Neural progenitor cell (in vitro differentiated cells): ENCODE measurements around the gene TMUB1. TPM values are rescaled to one million over a fixed set of nuclear protein-coding genes. Genes with fewer than 3 reads are reported as not detected.

ENCODE experiments used
- DNase-seq: peaks from one replicate; pipeline ENCODE4 v3.0.0-alpha.2; 2016; ENCODE audit warnings: low spot score
- H2AFZ ChIP-seq: fragments of 200-600 bp; sonication (generic); replicated peaks from 2 replicates; pipeline ENCODE4 v1.6.1; 2016; ENCODE audit warnings: antibody characterized with exemption
- H3F3A ChIP-seq: fragments of 200-600 bp; sonication (generic); 2 replicates; pipeline ENCODE4 v1.6.1; 2016; ENCODE audit warnings: antibody characterized with exemption, low read depth
- H3K27ac ChIP-seq: fragments of 200-600 bp; sonication (generic); 2 replicates; pipeline ENCODE4 v1.5.1; 2016; ENCODE audit warnings: mild to moderate bottlenecking
- H3K27me3 ChIP-seq: fragments of 200-600 bp; sonication (generic); 2 replicates; pipeline ENCODE4 v1.6.1; 2016; ENCODE audit warnings: mild to moderate bottlenecking, moderate library complexity
- H3K36me3 ChIP-seq: fragments of 200-600 bp; sonication (generic); 2 replicates; pipeline ENCODE4 v1.5.1; 2016
- H3K4me1 ChIP-seq: fragments of 200-600 bp; sonication (generic); 2 replicates; pipeline ENCODE4 v1.6.1; 2016; ENCODE audit warnings: mixed run types
- H3K4me2 ChIP-seq: fragments of 200-600 bp; sonication (generic); 2 replicates; pipeline ENCODE4 v1.6.1; 2016
- H3K4me3 ChIP-seq: fragments of 200-600 bp; sonication (generic); 2 replicates; pipeline ENCODE4 v1.5.1; 2016
- H3K79me2 ChIP-seq: fragments of 200-600 bp; sonication (generic); 2 replicates; pipeline ENCODE4 v1.6.1; 2016; ENCODE audit warnings: low read depth
- H3K9ac ChIP-seq: fragments of 200-600 bp; sonication (generic); 2 replicates; pipeline ENCODE4 v1.6.1; 2016
- H3K9me3 ChIP-seq: fragments of 200-600 bp; sonication (generic); 2 replicates; pipeline ENCODE4 v1.5.1; 2016; ENCODE audit warnings: low read depth
- H4K20me1 ChIP-seq: fragments of 200-600 bp; sonication (generic); 2 replicates; pipeline ENCODE4 v1.6.1; 2016; ENCODE audit warnings: low read depth
- H3K27ac Mint-ChIP-seq: 3 replicates; pipeline ENCODE4 v1.8.0; 2021; ENCODE audit warnings: mixed read lengths
- H3K27me3 Mint-ChIP-seq: 2 replicates; pipeline ENCODE4 v1.8.0; 2022; ENCODE audit warnings: low read depth, mild to moderate bottlenecking, inconsistent platforms, moderate library complexity, mixed read lengths; ENCODE audit not compliant: insufficient read depth
- H3K36me3 Mint-ChIP-seq: 3 replicates; pipeline ENCODE4 v1.8.0; 2021; ENCODE audit warnings: mixed read lengths
- H3K4me1 Mint-ChIP-seq: 3 replicates; pipeline ENCODE4 v1.8.0; 2021; ENCODE audit warnings: mixed read lengths
- H3K4me3 Mint-ChIP-seq: 3 replicates; pipeline ENCODE4 v1.8.0; 2021; ENCODE audit warnings: mild to moderate bottlenecking, moderate library complexity, mixed read lengths
- H3K9me3 Mint-ChIP-seq: 3 replicates; pipeline ENCODE4 v1.8.0; 2020; ENCODE audit warnings: mixed read lengths
- EZH2 ChIP-seq: fragments of 200-600 bp; sonication (generic); IDR thresholded peaks from 2 replicates; pipeline ENCODE4 v1.6.1; 2017; ENCODE audit warnings: antibody characterized with exemption, mild to moderate bottlenecking, moderate library complexity
- EZH2phosphoT487 ChIP-seq: fragments of 200-600 bp; sonication (generic); IDR thresholded peaks from 2 replicates; pipeline ENCODE4 v1.6.1; 2017; ENCODE audit warnings: antibody characterized with exemption
- total RNA-seq: library from RNA; depleted of rRNA; stranded (reverse); fragments of >200 nt; gene quantifications from 2 replicates; pipeline ENCODE4 v1.2.3, GENCODE V29; 2015; ENCODE audit warnings: low replicate concordance
- TF ChIP-seq, protein P1 (sequence below): fragments of 200-600 bp; sonication (generic); IDR thresholded peaks from 2 replicates; pipeline ENCODE4 v1.5.1; 2017; ENCODE audit warnings: antibody characterized with exemption, mild to moderate bottlenecking

The TMUB1 gene
- total RNA-seq, 1 donor from 2014 or later = 6.0 TPM

- TF ChIP-seq, protein P1, sequence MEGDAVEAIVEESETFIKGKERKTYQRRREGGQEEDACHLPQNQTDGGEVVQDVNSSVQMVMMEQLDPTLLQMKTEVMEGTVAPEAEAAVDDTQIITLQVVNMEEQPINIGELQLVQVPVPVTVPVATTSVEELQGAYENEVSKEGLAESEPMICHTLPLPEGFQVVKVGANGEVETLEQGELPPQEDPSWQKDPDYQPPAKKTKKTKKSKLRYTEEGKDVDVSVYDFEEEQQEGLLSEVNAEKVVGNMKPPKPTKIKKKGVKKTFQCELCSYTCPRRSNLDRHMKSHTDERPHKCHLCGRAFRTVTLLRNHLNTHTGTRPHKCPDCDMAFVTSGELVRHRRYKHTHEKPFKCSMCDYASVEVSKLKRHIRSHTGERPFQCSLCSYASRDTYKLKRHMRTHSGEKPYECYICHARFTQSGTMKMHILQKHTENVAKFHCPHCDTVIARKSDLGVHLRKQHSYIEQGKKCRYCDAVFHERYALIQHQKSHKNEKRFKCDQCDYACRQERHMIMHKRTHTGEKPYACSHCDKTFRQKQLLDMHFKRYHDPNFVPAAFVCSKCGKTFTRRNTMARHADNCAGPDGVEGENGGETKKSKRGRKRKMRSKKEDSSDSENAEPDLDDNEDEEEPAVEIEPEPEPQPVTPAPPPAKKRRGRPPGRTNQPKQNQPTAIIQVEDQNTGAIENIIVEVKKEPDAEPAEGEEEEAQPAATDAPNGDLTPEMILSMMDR = no peak
- TF ChIP-seq EZH2phosphoT487 (no peak), EZH2 (no peak)
- Mint-ChIP-seq H3K36me3 (peaks cover 4% of the 10 kb centered on the region), H3K27me3 (peaks cover 4% of the 10 kb centered on the region), H3K9me3 (no peaks in the 10 kb centered on the region), H3K4me1 (peaks cover 12% of the 10 kb centered on the region), H3K4me3 (no peak overlapping the region), H3K27ac (no peak overlapping the region)
- Histone ChIP-seq H3K9ac (no peak overlapping the region), H3K4me1 (no peaks in the 10 kb centered on the region), H3F3A (no peaks in the 10 kb centered on the region), H3K27ac (no peak overlapping the region), H3K36me3 (no peaks in the 10 kb centered on the region), H3K79me2 (no peaks in the 10 kb centered on the region), H2AFZ (no peak overlapping the region), H3K9me3 (no peaks in the 10 kb centered on the region), H3K27me3 (no peaks in the 10 kb centered on the region), H3K4me2 (no peak overlapping the region), H3K4me3 (no peak overlapping the region), H4K20me1 (no peaks in the 10 kb centered on the region)
- DNase-seq = no peak
These were observed 48.8 kb downstream of the TMUB1 start for GRCh38 chr7:151034312-151035025.

GRCh38 chr7:151033864-151034249 lies 49.4 kb downstream of the TMUB1 start:
- no peak overlapping the region for H3K27ac Mint-ChIP-seq
- TF ChIP-seq EZH2phosphoT487 = no peak
- no peak for TF ChIP-seq EZH2
- TF ChIP-seq, protein P1 = no peak
- no peak overlapping the region for H3K27ac ChIP-seq

GRCh38 chr7:151032936-151033863 lies 50.1 kb downstream of the TMUB1 start:
- Mint-ChIP-seq H3K4me1 (peaks cover 14% of the 10 kb centered on the region), H3K4me3 (no peak overlapping the region), H3K9me3 (no peaks in the 10 kb centered on the region), H3K36me3 (peaks cover 4% of the 10 kb centered on the region), H3K27me3 (peaks cover 7% of the 10 kb centered on the region), H3K27ac (no peak overlapping the region)
- Histone ChIP-seq H3K4me2 (no peak overlapping the region), H3K9me3 (no peaks in the 10 kb centered on the region), H3K4me3 (no peak overlapping the region), H4K20me1 (no peaks in the 10 kb centered on the region), H3K4me1 (no peaks in the 10 kb centered on the region), H3K27me3 (no peaks in the 10 kb centered on the region), H3K27ac (no peak overlapping the region), H3K9ac (no peak overlapping the region), H3K79me2 (peaks cover 2% of the 10 kb centered on the region), H3K36me3 (no peaks in the 10 kb centered on the region), H2AFZ (no peak overlapping the region), H3F3A (no peaks in the 10 kb centered on the region)
- no peak for DNase-seq
- TF ChIP-seq, protein P1 = no peak
- TF ChIP-seq EZH2 = no peak
- no peak for TF ChIP-seq EZH2phosphoT487

More at GRCh38 chr7:151033864-151034249, 49.4 kb downstream of the TMUB1 start:
- Histone ChIP-seq H3K4me3 (no peak overlapping the region), H3K27me3 (no peaks in the 10 kb centered on the region), H3K4me1 (no peaks in the 10 kb centered on the region), H3K4me2 (no peak overlapping the region), H4K20me1 (no peaks in the 10 kb centered on the region), H3K9ac (no peak overlapping the region), H3K9me3 (no peaks in the 10 kb centered on the region), H3K36me3 (no peaks in the 10 kb centered on the region), H3F3A (no peaks in the 10 kb centered on the region), H2AFZ (no peak overlapping the region), H3K79me2 (peaks cover 2% of the 10 kb centered on the region)
- H3K4me1 Mint-ChIP-seq = peaks cover 14% of the 10 kb centered on the region
- H3K4me3 Mint-ChIP-seq = no peak overlapping the region
- H3K36me3 Mint-ChIP-seq = peaks cover 4% of the 10 kb centered on the region
- H3K9me3 Mint-ChIP-seq = no peaks in the 10 kb centered on the region
- DNase-seq = no peak
- H3K27me3 Mint-ChIP-seq = peaks cover 6% of the 10 kb centered on the region

Other genes with a start within 250 kb of the TMUB1 start
- gene AOC1, start 231.0 kb downstream of the TMUB1 start, total RNA-seq = not detected in 2 replicates
- gene KCNH2, start 105.2 kb downstream of the TMUB1 start, total RNA-seq = 2.6 and 11.1 TPM in 2 replicates
- gene NOS3, start 92.5 kb downstream of the TMUB1 start, total RNA-seq = 1.3 and 11.0 TPM in 2 replicates
- gene ATG9B, start 59.0 kb downstream of the TMUB1 start, total RNA-seq = 0.43 and 1.8 TPM in 2 replicates
- gene ABCB8, start 55.0 kb downstream of the TMUB1 start, total RNA-seq = 7.9 and 19.9 TPM in 2 replicates
- gene ASIC3, start 35.0 kb downstream of the TMUB1 start, total RNA-seq = 1.6 TPM in 1 of 2 replicates, not detected in the other
- gene CDK5, start 25.6 kb downstream of the TMUB1 start, total RNA-seq = 8.1 and 10.3 TPM in 2 replicates
- gene SLC4A2, start 23.9 kb downstream of the TMUB1 start, total RNA-seq = 26.1 and 85.7 TPM in 2 replicates
- 22.4 and 71.0 TPM in 2 replicates for gene FASTK, start 2.7 kb downstream of the TMUB1 start, total RNA-seq
- 38.9 and 73.0 TPM in 2 replicates for gene AGAP3, start 3.0 kb upstream of the TMUB1 start, total RNA-seq
- not detected in 2 replicates for gene GBX1, start 84.2 kb upstream of the TMUB1 start, total RNA-seq
- gene ASB10, start 103.8 kb upstream of the TMUB1 start, total RNA-seq = not detected in 2 replicates
- gene H2BK1, start 127.0 kb upstream of the TMUB1 start, total RNA-seq = not detected in 2 replicates
- gene ABCF2, start 143.7 kb upstream of the TMUB1 start, total RNA-seq = 31.3 and 40.7 TPM in 2 replicates
- 8.8 and 18.3 TPM in 2 replicates for gene CHPF2, start 149.0 kb upstream of the TMUB1 start, total RNA-seq
- gene SMARCD3, start 165.2 kb upstream of the TMUB1 start, total RNA-seq = 11.0 and 23.6 TPM in 2 replicates